ENCODE results near the gene STX5. TPM values are rescaled to one million over a fixed set of nuclear protein-coding genes. Genes with fewer than 3 reads are reported as not detected.
A peak's percentile ranks its signal among the peaks of the same experiment; 100 is the strongest.

Gene STX5
- total RNA-seq, 2 experiments from 2014 or later: 93.1 to 104 TPM

GRCh38 chr11:62804310-62805075 is 27.4 kb downstream of the STX5 start:
- Histone ChIP-seq H3K9me3 (ENCODE audit: control insufficient read depth in 1 of 2, insufficient read depth in 1 of 2, low read length in 2 of 2) (no peaks in the 10 kb centered on the region), H3K36me3 (ENCODE audit: insufficient read depth, low read length) (peaks cover 45% of the 10 kb centered on the region), H3K4me3 (ENCODE audit: low read length) (peak overlapping the region; percentile 70), H3K27me3 (ENCODE audit: control insufficient read depth in 1 of 2, insufficient read depth in 2 of 2, low read length in 2 of 2) (no peaks in the 10 kb centered on the region), H3K27ac (ENCODE audit: low read depth in 1 of 2, low read length in 2 of 2) (peak overlapping the region; percentile 60 to 73), H3K4me1 (ENCODE audit: insufficient read depth, low read length) (peaks cover 36% of the 10 kb centered on the region)
- no peak for TF ChIP-seq CTCF (IDR thresholded peaks at IDR 0.05)
- Mint-ChIP-seq H3K27ac (peak overlapping the region; percentile 97), H3K4me3 (peak overlapping the region; percentile 98), H3K4me1 (ENCODE audit: low read depth) (peaks cover 41% of the 10 kb centered on the region), H3K27me3 (no peaks in the 10 kb centered on the region), H3K9me3 (no peaks in the 10 kb centered on the region), H3K36me3 (ENCODE audit: low read depth) (peaks cover 60% of the 10 kb centered on the region)
- CTCF ChIA-PET: interaction anchor here (1.5 to 3.9 kb wide), 2 partner anchors 18 to 77 kb away, joined by 10 to 32 read pairs; partner anchors contain the start of genes SLC3A2 and TMEM179B
- ATAC-seq (ENCODE audit: poor library complexity): no peak
- intact Hi-C loops (cut with DNase I, micrococcal nuclease): loop anchor here (1.0 to 2.0 kb wide), 5 partner anchors 12 to 76 kb away; partner anchors contain the start of genes WDR74 (in 2 of the 2), STX5 (in 1 of the 2), TEX54 (in 1 of the 2) and TMEM179B (in 1 of the 2)
- POLR2A ChIA-PET: interaction anchor here (1.2 to 6.5 kb wide), 8 partner anchors 17 to 77 kb away, joined by 3 to 96 read pairs (median 11); partner anchors contain the start of genes HNRNPUL2, STX5, TEX54 and TMEM179B
- DNase-seq: peak in 3 of 14 experiments; percentile 13 to 64 (median 41)

- intact Hi-C loops (cut with DNase I, micrococcal nuclease): no loop called here
- DNase-seq: no peak
- Histone ChIP-seq H3K36me3 (ENCODE audit: insufficient read depth, low read length) (peaks cover 80% of the 10 kb centered on the region), H3K9me3 (ENCODE audit: control insufficient read depth in 1 of 2, insufficient read depth in 1 of 2, low read length in 2 of 2) (no peaks in the 10 kb centered on the region), H3K4me1 (ENCODE audit: insufficient read depth, low read length) (peaks cover 31% of the 10 kb centered on the region), H3K27me3 (ENCODE audit: control insufficient read depth in 1 of 2, insufficient read depth in 2 of 2, low read length in 2 of 2) (no peaks in the 10 kb centered on the region), H3K4me3 (ENCODE audit: low read length) (no peak overlapping the region), H3K27ac (ENCODE audit: low read depth in 1 of 2, low read length in 2 of 2) (no peak overlapping the region)
- CTCF ChIA-PET: interaction anchor here (1.4 to 2.0 kb wide), 2 partner anchors 14 to 39 kb away, joined by 3 to 14 read pairs; partner anchors contain the start of gene TMEM179B
- no peak for TF ChIP-seq CTCF (IDR thresholded peaks at IDR 0.05)
- Mint-ChIP-seq H3K4me1 (ENCODE audit: low read depth) (peaks cover 36% of the 10 kb centered on the region), H3K27me3 (no peaks in the 10 kb centered on the region), H3K27ac (no peak overlapping the region), H3K9me3 (no peaks in the 10 kb centered on the region), H3K4me3 (peak overlapping the region; percentile 25), H3K36me3 (ENCODE audit: low read depth) (peaks cover 94% of the 10 kb centered on the region)
- no peak for ATAC-seq (ENCODE audit: poor library complexity)
- POLR2A ChIA-PET: interaction anchor here (0.9 to 3.4 kb wide), 8 partner anchors 9 to 74 kb away, joined by 3 to 26 read pairs (median 4); partner anchors contain the start of genes HNRNPUL2, TMEM179B, TMEM223 and WDR74
These were observed 30.8 kb downstream of the STX5 start for GRCh38 chr11:62801071-62801470.

- ChIA-PET CTCF (interaction anchor here (0.5 to 1.4 kb wide), 2 partner anchors 17 to 41 kb away, joined by 3 to 4 read pairs; no protein-coding TSS in a partner anchor), POLR2A (interaction anchor here (2.8 to 3.4 kb wide), 2 partner anchors 12 to 41 kb away, joined by 14 to 26 read pairs; partner anchors contain the start of genes TMEM179B and WDR74)
- Mint-ChIP-seq H3K36me3 (ENCODE audit: low read depth) (peaks cover 98% of the 10 kb centered on the region), H3K4me3 (no peak overlapping the region), H3K9me3 (no peaks in the 10 kb centered on the region), H3K27ac (no peak overlapping the region), H3K4me1 (ENCODE audit: low read depth) (peaks cover 22% of the 10 kb centered on the region), H3K27me3 (no peaks in the 10 kb centered on the region)
- H3K4me1 ChIP-seq (ENCODE audit: insufficient read depth, low read length): peaks cover 24% of the 10 kb centered on the region
- no peaks in the 10 kb centered on the region for H3K9me3 ChIP-seq (ENCODE audit: control insufficient read depth in 1 of 2, insufficient read depth in 1 of 2, low read length in 2 of 2)
- ATAC-seq (ENCODE audit: poor library complexity) (no peak), DNase-seq (no peak)
- H3K36me3 ChIP-seq (ENCODE audit: insufficient read depth, low read length): peaks cover 95% of the 10 kb centered on the region
- no peak overlapping the region for H3K27ac ChIP-seq (ENCODE audit: low read depth in 1 of 2, low read length in 2 of 2)
- no peak for TF ChIP-seq CTCF (IDR thresholded peaks at IDR 0.05)
- H3K4me3 ChIP-seq (ENCODE audit: low read length): no peak overlapping the region
- no peaks in the 10 kb centered on the region for H3K27me3 ChIP-seq (ENCODE audit: control insufficient read depth in 1 of 2, insufficient read depth in 2 of 2, low read length in 2 of 2)
- intact Hi-C loops (cut with DNase I, micrococcal nuclease): no loop called here
These were observed 32.4 kb downstream of the STX5 start for GRCh38 chr11:62799486-62799885.
